Activated CD4-positive, alpha-beta T cell treated with anti-CD3 and anti-CD28 coated beads, Interleukin-2, amount 50 U/mL, for 24 hours (primary cell): ENCODE results near the gene GSTT2B.
"Not testable (repeated sequence)": the region's sequence is repeated elsewhere in the genome, so short reads cannot be mapped to it uniquely, and the experiment has no call there.

Experiments used
- DNase-seq, 2 donors: peaks; one replicate each; pipeline ENCODE4 v3.0.0-alpha.2; 2020; ENCODE audit warnings: low read depth in 1 of 2, low spot score in 1 of 2

The GSTT2B gene

GRCh38 chr22:23986089-23986488 is 25.1 kb upstream of the GSTT2B start:
- DNase-seq: not testable (repeated sequence)

GRCh38 chr22:23984430-23984829 is 23.4 kb upstream of the GSTT2B start:
- peak in 1 of 2 donors; percentile 51 for DNase-seq

GRCh38 chr22:23980567-23980966 is 19.6 kb upstream of the GSTT2B start:
- DNase-seq: not testable (repeated sequence)

GRCh38 chr22:23979557-23980240 is 18.7 kb upstream of the GSTT2B start, which contains the start of gene GSTT2:
Gene GSTT2 (plus strand): TSS chr22:23980134.
- DNase-seq: not testable (repeated sequence)

GRCh38 chr22:23977304-23977703 is 16.3 kb upstream of the GSTT2B start:
- DNase-seq: not testable (repeated sequence)

- not testable (repeated sequence) for DNase-seq
These were observed 13.9 kb upstream of the GSTT2B start for GRCh38 chr22:23974836-23975352.

GRCh38 chr22:23974345-23974744 is 13.3 kb upstream of the GSTT2B start, which contains the start of gene DDT:
Gene DDT (minus strand): TSS chr22:23974441. CDS start chr22:23974414, 27 bp downstream.
- DNase-seq: not testable (repeated sequence)

GRCh38 chr22:23971927-23972326 is 10.9 kb upstream of the GSTT2B start:
- not testable (repeated sequence) for DNase-seq

- DNase-seq: no peak
These were observed 10.0 kb upstream of the GSTT2B start for GRCh38 chr22:23970816-23971486.

- no peak for DNase-seq
These were observed 9.2 kb upstream of the GSTT2B start for GRCh38 chr22:23970201-23970641.

GRCh38 chr22:23969071-23969470 is 8.1 kb upstream of the GSTT2B start:
- DNase-seq: no peak

GRCh38 chr22:23966568-23966967 is 5.6 kb upstream of the GSTT2B start, which contains the start of gene DDTL:
Gene DDTL (plus strand): TSS chr22:23966888. CDS start chr22:23966915, 27 bp downstream.
- DNase-seq: not testable (repeated sequence)

GRCh38 chr22:23966094-23966493 is 5.1 kb upstream of the GSTT2B start:
- not testable (repeated sequence) for DNase-seq

GRCh38 chr22:23956301-23956900 is 4.6 kb downstream of the GSTT2B start:
- peak; percentile 67 to 77 for DNase-seq

GRCh38 chr22:23955886-23956285 is 5.1 kb downstream of the GSTT2B start:
- DNase-seq: not testable (repeated sequence)

GRCh38 chr22:23954991-23955305 is 6.0 kb downstream of the GSTT2B start:
- not testable (repeated sequence) for DNase-seq

GRCh38 chr22:23954193-23954990 is 6.6 kb downstream of the GSTT2B start:
- not testable (repeated sequence) for DNase-seq

- not testable (repeated sequence) for DNase-seq
These were observed 7.5 kb downstream of the GSTT2B start for GRCh38 chr22:23953485-23953884.

- not testable (repeated sequence) for DNase-seq
These were observed 8.1 kb downstream of the GSTT2B start for GRCh38 chr22:23952794-23953405.

GRCh38 chr22:23951383-23951782 is 9.6 kb downstream of the GSTT2B start:
- not testable (repeated sequence) for DNase-seq
